SHP77 (cell line): Measurements from ENCODE around the gene COL15A1.

Experiments used
- DNase-seq, 2 experiments: peaks; one replicate each; lab custom pipeline; 2025; lab: John Stamatoyannopoulos, UW

The COL15A1 gene

GRCh38 chr9:98916660-98917059 lies 27.0 kb upstream of the COL15A1 start:
- peak in 1 of 2 experiments; percentile 20 for DNase-seq

- no peak for DNase-seq
Measured at GRCh38 chr9:98917746-98918487, 25.8 kb upstream of the COL15A1 start.

- DNase-seq: no peak
Measured at GRCh38 chr9:98921732-98922131, 22.0 kb upstream of the COL15A1 start.

GRCh38 chr9:98922721-98923435 lies 20.8 kb upstream of the COL15A1 start:
- DNase-seq: no peak

GRCh38 chr9:98923451-98924123 lies 20.1 kb upstream of the COL15A1 start:
- DNase-seq: no peak

GRCh38 chr9:98924946-98925820 lies 18.5 kb upstream of the COL15A1 start:
- no peak for DNase-seq

GRCh38 chr9:98925956-98926355 lies 17.8 kb upstream of the COL15A1 start:
- DNase-seq: no peak

- no peak for DNase-seq
Measured at GRCh38 chr9:98927724-98928123, 16.0 kb upstream of the COL15A1 start.

GRCh38 chr9:98929071-98929470 lies 14.6 kb upstream of the COL15A1 start:
- no peak for DNase-seq

- DNase-seq: no peak
Measured at GRCh38 chr9:98929895-98930341, 13.8 kb upstream of the COL15A1 start.

GRCh38 chr9:98930792-98931191 lies 12.9 kb upstream of the COL15A1 start:
- DNase-seq: no peak

GRCh38 chr9:98931600-98932389 lies 11.9 kb upstream of the COL15A1 start:
- DNase-seq: no peak

GRCh38 chr9:98933185-98933584 lies 10.5 kb upstream of the COL15A1 start:
- DNase-seq: no peak

GRCh38 chr9:98933890-98934289 lies 9.8 kb upstream of the COL15A1 start:
- DNase-seq: no peak

GRCh38 chr9:98935071-98935505 lies 8.6 kb upstream of the COL15A1 start:
- no peak for DNase-seq

- DNase-seq: no peak
Measured at GRCh38 chr9:98940276-98940675, 3.4 kb upstream of the COL15A1 start.

- DNase-seq: no peak
Measured at GRCh38 chr9:98941946-98942523, 1.7 kb upstream of the COL15A1 start.

- no peak for DNase-seq
Measured at GRCh38 chr9:98942906-98943681, 613 bp upstream of the COL15A1 start.

- no peak for DNase-seq
Measured at GRCh38 chr9:98944057-98944733, 488 bp downstream of the COL15A1 start.
